A549 (cell line): ENCODE measurements around the gene GP1BA. TPM values are rescaled to one million over a fixed set of nuclear protein-coding genes. Genes with fewer than 3 reads are reported as not detected.

Source experiments
- ATOH8 ChIP-seq: fragments of 250-450 bp; sonication (Bioruptor Pico); IDR thresholded peaks from 2 replicates; pipeline ENCODE4 v1.5.0; 2020; ENCODE audit warnings: low read depth, mild to moderate bottlenecking, moderate library complexity
- BCL3 ChIP-seq: fragments of >200 bp; sonication (Bioruptor Twin); formaldehyde crosslinking; IDR thresholded peaks from 3 replicates; pipeline ENCODE4 v1.6.1; 2016
- BHLHE40 ChIP-seq: IDR thresholded peaks from 2 replicates; pipeline ENCODE4 v1.6.1; 2012; ENCODE audit warnings: low read depth, low read length, inconsistent platforms
- CHD2 ChIP-seq: fragments of 150-350 bp; IDR thresholded peaks from 2 replicates; pipeline ENCODE4 v1.6.1; 2014; ENCODE audit warnings: low read length; ENCODE audit not compliant: partially characterized antibody
- CTCF ChIP-seq: fragments of >200 bp; sonication (Bioruptor Twin); formaldehyde crosslinking; IDR thresholded peaks from 3 replicates; pipeline ENCODE4 v1.5.1; 2016
- EHF ChIP-seq: fragments of 250-450 bp; sonication (Bioruptor Pico); IDR thresholded peaks from 2 replicates; pipeline ENCODE4 v1.5.0; 2020; ENCODE audit warnings: mild to moderate bottlenecking
- EHMT2 ChIP-seq: fragments of 200-600 bp; sonication (generic); IDR thresholded peaks from 2 replicates; pipeline ENCODE4 v1.6.1; 2016; ENCODE audit warnings: antibody characterized with exemption, low read depth, mild to moderate bottlenecking, moderate library complexity
- ELK1 ChIP-seq: fragments of 150-350 bp; IDR thresholded peaks from 2 replicates; pipeline ENCODE4 v1.6.1; 2014; ENCODE audit warnings: low read depth, mild to moderate bottlenecking, low read length
- FOSB ChIP-seq: fragments of 250-450 bp; sonication (Bioruptor Pico); IDR thresholded peaks from 2 replicates; pipeline ENCODE4 v1.5.0; 2020; ENCODE audit warnings: mild to moderate bottlenecking, moderate library complexity
- FOSL2 ChIP-seq, 2 experiments: fragments of 450-650 bp in 1 of 2; fragments of >200 bp in 1 of 2; sonication (Bioruptor Twin) in 1 of 2; formaldehyde crosslinking; IDR thresholded peaks; 2 replicates each; pipeline versions ENCODE4 v1.5.0 to v1.6.1; 2016 to 2020; ENCODE audit warnings: mild to moderate bottlenecking in 1 of 2, moderate library complexity in 1 of 2
- HDAC2 ChIP-seq: fragments of 200-600 bp; sonication (generic); IDR thresholded peaks from 2 replicates; pipeline ENCODE4 v1.6.1; 2016
- HES2 ChIP-seq: fragments of >200 bp; sonication (Bioruptor Twin); formaldehyde crosslinking; IDR thresholded peaks from 2 replicates; pipeline ENCODE4 v1.6.1; 2016
- HMGXB4 ChIP-seq: fragments of 250-450 bp; sonication (Bioruptor Pico); IDR thresholded peaks from 2 replicates; pipeline ENCODE4 v1.5.0; 2021; ENCODE audit warnings: mild to moderate bottlenecking, moderate library complexity, borderline replicate concordance
- HOXA7 ChIP-seq: fragments of 250-450 bp; sonication (Bioruptor Pico); IDR thresholded peaks from 2 replicates; pipeline ENCODE4 v1.5.0; 2020; ENCODE audit warnings: mild to moderate bottlenecking, moderate library complexity
- HOXB13 ChIP-seq: fragments of 250-450 bp; sonication (Bioruptor Pico); IDR thresholded peaks from 2 replicates; pipeline ENCODE4 v1.5.0; 2020; ENCODE audit warnings: low read depth, mild to moderate bottlenecking, moderate library complexity
- JUN ChIP-seq, 2 experiments: fragments of >200 bp; sonication (Bioruptor Twin); formaldehyde crosslinking; IDR thresholded peaks; 2 replicates in 1 of 2; 3 replicates in 1 of 2; pipeline ENCODE4 v1.6.1; 2016 to 2017
- JUNB ChIP-seq: fragments of >200 bp; sonication (Bioruptor Twin); formaldehyde crosslinking; IDR thresholded peaks from 2 replicates; pipeline ENCODE4 v1.6.1; 2016
- MAZ ChIP-seq: fragments of 150-350 bp; IDR thresholded peaks from 2 replicates; pipeline ENCODE4 v1.6.1; 2014; ENCODE audit warnings: antibody characterized with exemption, low read depth, low read length, borderline replicate concordance
- MYC ChIP-seq: IDR thresholded peaks from 2 replicates; pipeline ENCODE4 v1.6.1; 2012; ENCODE audit warnings: mild to moderate bottlenecking, inconsistent platforms, low read length, improper control_type of control experiment, borderline replicate concordance
- NFE2L2 ChIP-seq: fragments of 150-350 bp; conservative IDR thresholded peaks from 2 replicates; pipeline ENCODE4 v1.6.1; 2014; ENCODE audit warnings: low read length
- NPAS2 ChIP-seq: fragments of 250-450 bp; sonication (Bioruptor Pico); IDR thresholded peaks from 2 replicates; pipeline ENCODE4 v1.8.0; 2022; ENCODE audit warnings: mild to moderate bottlenecking, moderate library complexity, borderline replicate concordance
- NR3C1 ChIP-seq: fragments of >200 bp; sonication (Bioruptor Twin); formaldehyde crosslinking; IDR thresholded peaks from 3 replicates; pipeline ENCODE4 v1.6.1; 2017
- RAD21 ChIP-seq, 2 experiments: fragments of >200 bp in 1 of 2; sonication (Bioruptor Twin) in 1 of 2; formaldehyde crosslinking in 1 of 2; IDR thresholded peaks in 1 of 2; conservative IDR thresholded peaks in 1 of 2; 2 replicates in 1 of 2; 3 replicates in 1 of 2; pipeline ENCODE4 v1.6.1; 2012 to 2018; ENCODE audit warnings: inconsistent platforms in 1 of 2
- RCOR1 ChIP-seq: fragments of 150-350 bp; IDR thresholded peaks from 2 replicates; pipeline ENCODE4 v1.6.1; 2014; ENCODE audit warnings: antibody characterized with exemption, low read length, low read depth
- SREBF2 ChIP-seq: fragments of 450-650 bp; IDR thresholded peaks from 2 replicates; pipeline ENCODE4 v1.6.1; 2014; ENCODE audit warnings: mild to moderate bottlenecking, moderate library complexity
- TP53 ChIP-seq: fragments of 250-450 bp; sonication (Bioruptor Pico); IDR thresholded peaks from 2 replicates; pipeline ENCODE4 v1.5.0; 2021; ENCODE audit warnings: mild to moderate bottlenecking, moderate library complexity
- ZFP36 ChIP-seq: fragments of 450-650 bp; IDR thresholded peaks from 2 replicates; pipeline ENCODE4 v1.6.1; 2014; ENCODE audit warnings: borderline replicate concordance; ENCODE audit not compliant: partially characterized antibody
- polyA plus RNA-seq, 4 experiments: library from polyadenylated mRNA; depleted of rRNA in 3 of 4; stranded (reverse); fragments of >200 nt; fragmentation: RNase III in 1 of 4; extraction: RNeasy Plus Mini Kit Qiagen cat#74134 plus additional on column Dnase treatment in 1 of 4; gene quantifications; 2 replicates in 3 of 4; 3 replicates in 1 of 4; pipeline ENCODE4 v1.2.3, GENCODE V29; 2011 to 2017
- TF ChIP-seq, protein P1 (sequence below): IDR thresholded peaks from 2 replicates; pipeline ENCODE4 v1.6.1; 2012; ENCODE audit warnings: low read depth, borderline replicate concordance
- TF ChIP-seq, protein P2 (sequence below): fragments of 200-600 bp; sonication (generic); IDR thresholded peaks from 2 replicates; pipeline ENCODE4 v1.6.1; 2016; ENCODE audit warnings: antibody characterized with exemption, mild to moderate bottlenecking, moderate library complexity

The GP1BA gene
- polyA plus RNA-seq, 2 of the 4 experiments (the other 2 are of a cell fraction) = not detected

DNA sequence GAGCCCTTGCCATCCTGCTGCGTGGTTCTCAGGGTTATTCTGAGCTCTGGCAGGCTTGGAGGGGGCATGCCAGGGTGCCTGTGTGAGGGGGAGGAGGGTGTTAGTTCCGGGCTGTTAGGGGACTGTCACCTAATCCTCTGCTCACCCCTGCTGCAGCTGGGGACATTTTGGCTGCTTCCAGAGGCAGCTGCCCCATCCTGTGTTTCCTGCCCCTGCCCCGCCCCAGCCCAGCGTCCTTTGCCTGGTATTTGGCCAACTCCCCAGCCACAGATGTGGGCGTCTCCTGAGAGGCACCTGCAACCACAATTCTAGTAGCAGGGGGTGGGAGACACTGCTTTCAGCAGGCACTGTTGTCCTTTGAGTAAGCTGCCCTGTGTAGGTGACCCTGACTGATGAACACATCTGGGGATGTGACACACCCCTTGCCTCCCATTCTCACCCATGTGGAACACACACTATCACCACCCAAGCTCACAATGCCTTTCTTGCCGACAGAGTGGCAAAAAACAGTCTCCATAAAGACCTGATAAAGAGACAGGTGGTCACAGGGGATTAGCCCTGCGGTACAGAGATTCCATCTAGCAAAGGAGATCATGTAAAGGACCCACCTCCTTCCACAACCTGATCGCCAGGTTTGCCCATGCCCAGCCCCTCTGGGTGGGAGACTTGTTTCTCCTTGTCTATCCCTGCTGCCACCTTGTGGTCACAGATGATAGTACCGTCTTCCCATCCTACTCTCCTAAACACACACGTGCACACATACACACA lies 28.8 kb upstream of the GP1BA start, which contains the start of gene CHRNE (continued):
- peak; percentile 62 to 73 for TF ChIP-seq RAD21 (conservative IDR thresholded peaks at IDR 0.05 in 1 of 2, IDR thresholded peaks at IDR 0.05 in 1 of 2)
- TF ChIP-seq MAZ = no peak
- no peak for TF ChIP-seq EHMT2
- TF ChIP-seq BCL3 = no peak
- no peak for TF ChIP-seq NPAS2 (CRISPR knock-in tag)
- TF ChIP-seq HDAC2 = no peak
- TF ChIP-seq JUNB = no peak
- no peak for TF ChIP-seq ELK1
- TF ChIP-seq HOXB13 (CRISPR knock-in tag) = no peak
- TF ChIP-seq RCOR1 = no peak
- 0 out of 5 replicates have a peak, but pooled peaks of 1 of the 2 experiments have one; percentile 14 for TF ChIP-seq JUN (IDR thresholded peaks at IDR 0.05)
- TF ChIP-seq HMGXB4 (CRISPR knock-in tag) = no peak
- no peak for TF ChIP-seq NFE2L2
- no peak for TF ChIP-seq NR3C1
- TF ChIP-seq CHD2 = no peak
- TF ChIP-seq, protein P1, sequence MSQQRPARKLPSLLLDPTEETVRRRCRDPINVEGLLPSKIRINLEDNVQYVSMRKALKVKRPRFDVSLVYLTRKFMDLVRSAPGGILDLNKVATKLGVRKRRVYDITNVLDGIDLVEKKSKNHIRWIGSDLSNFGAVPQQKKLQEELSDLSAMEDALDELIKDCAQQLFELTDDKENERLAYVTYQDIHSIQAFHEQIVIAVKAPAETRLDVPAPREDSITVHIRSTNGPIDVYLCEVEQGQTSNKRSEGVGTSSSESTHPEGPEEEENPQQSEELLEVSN = no peak
- TF ChIP-seq, protein P2, sequence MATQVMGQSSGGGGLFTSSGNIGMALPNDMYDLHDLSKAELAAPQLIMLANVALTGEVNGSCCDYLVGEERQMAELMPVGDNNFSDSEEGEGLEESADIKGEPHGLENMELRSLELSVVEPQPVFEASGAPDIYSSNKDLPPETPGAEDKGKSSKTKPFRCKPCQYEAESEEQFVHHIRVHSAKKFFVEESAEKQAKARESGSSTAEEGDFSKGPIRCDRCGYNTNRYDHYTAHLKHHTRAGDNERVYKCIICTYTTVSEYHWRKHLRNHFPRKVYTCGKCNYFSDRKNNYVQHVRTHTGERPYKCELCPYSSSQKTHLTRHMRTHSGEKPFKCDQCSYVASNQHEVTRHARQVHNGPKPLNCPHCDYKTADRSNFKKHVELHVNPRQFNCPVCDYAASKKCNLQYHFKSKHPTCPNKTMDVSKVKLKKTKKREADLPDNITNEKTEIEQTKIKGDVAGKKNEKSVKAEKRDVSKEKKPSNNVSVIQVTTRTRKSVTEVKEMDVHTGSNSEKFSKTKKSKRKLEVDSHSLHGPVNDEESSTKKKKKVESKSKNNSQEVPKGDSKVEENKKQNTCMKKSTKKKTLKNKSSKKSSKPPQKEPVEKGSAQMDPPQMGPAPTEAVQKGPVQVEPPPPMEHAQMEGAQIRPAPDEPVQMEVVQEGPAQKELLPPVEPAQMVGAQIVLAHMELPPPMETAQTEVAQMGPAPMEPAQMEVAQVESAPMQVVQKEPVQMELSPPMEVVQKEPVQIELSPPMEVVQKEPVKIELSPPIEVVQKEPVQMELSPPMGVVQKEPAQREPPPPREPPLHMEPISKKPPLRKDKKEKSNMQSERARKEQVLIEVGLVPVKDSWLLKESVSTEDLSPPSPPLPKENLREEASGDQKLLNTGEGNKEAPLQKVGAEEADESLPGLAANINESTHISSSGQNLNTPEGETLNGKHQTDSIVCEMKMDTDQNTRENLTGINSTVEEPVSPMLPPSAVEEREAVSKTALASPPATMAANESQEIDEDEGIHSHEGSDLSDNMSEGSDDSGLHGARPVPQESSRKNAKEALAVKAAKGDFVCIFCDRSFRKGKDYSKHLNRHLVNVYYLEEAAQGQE = no peak
- TF ChIP-seq FOSL2 (IDR thresholded peaks at IDR 0.05) = no peak
- TF ChIP-seq FOSL2 (CRISPR knock-in tag; IDR thresholded peaks at IDR 0.05) = no peak
- TF ChIP-seq ZFP36 = no peak
- TF ChIP-seq SREBF2 = no peak
- peak; percentile 90 for TF ChIP-seq CTCF
- TF ChIP-seq BHLHE40 = peak; percentile 81
- TF ChIP-seq TP53 = no peak
- no peak for TF ChIP-seq HOXA7 (CRISPR knock-in tag)
- TF ChIP-seq HES2 = no peak
- TF ChIP-seq MYC = 0 out of 2 replicates have a peak, but pooled peaks have one; percentile 29
- TF ChIP-seq FOSB (CRISPR knock-in tag) = no peak
- no peak for TF ChIP-seq EHF (CRISPR knock-in tag)
- TF ChIP-seq ATOH8 (CRISPR knock-in tag) = no peak
